Uterus (tissue), 4 donors: ENCODE measurements around the gene PCDH9. TPM values are rescaled to one million over a fixed set of nuclear protein-coding genes. Genes with fewer than 3 reads are reported as not detected.

Experiments used
- DNase-seq, 2 donors: peaks; one replicate each; pipeline ENCODE4 v3.0.0-alpha.2; 2019 to 2020
- H3K27ac ChIP-seq, 2 donors: fragments of 200-600 bp; sonication (generic); 1 replicate in 1 of 2; 2 replicates in 1 of 2; pipeline ENCODE4 v1.5.1; 2016 to 2018
- H3K27me3 ChIP-seq, 2 donors: fragments of 200-600 bp; sonication (generic); one replicate each; pipeline ENCODE4 v1.5.1; 2018 to 2019; ENCODE audit warnings: control low read depth in 1 of 2
- H3K36me3 ChIP-seq, 2 donors: fragments of 200-600 bp; sonication (generic); one replicate each; pipeline ENCODE4 v1.5.1; 2019; ENCODE audit warnings: control low read depth in 1 of 2
- H3K4me1 ChIP-seq, 2 donors: fragments of 200-600 bp; sonication (generic); one replicate each; pipeline ENCODE4 v1.5.1; 2018 to 2019; ENCODE audit warnings: control low read depth in 1 of 2
- H3K4me3 ChIP-seq, 2 donors: fragments of 200-600 bp; sonication (generic); 1 replicate in 1 of 2; 2 replicates in 1 of 2; pipeline ENCODE4 v1.5.1; 2018 to 2019; ENCODE audit warnings: mild to moderate bottlenecking in 1 of 2
- H3K9me3 ChIP-seq, 2 donors: fragments of 200-600 bp; sonication (generic); one replicate each; pipeline ENCODE4 v1.5.1; 2019; ENCODE audit warnings: control low read depth in 1 of 2
- POLR2A ChIP-seq, 2 donors: fragments of 450-650 bp; IDR thresholded peaks; one replicate each; pipeline ENCODE4 v1.6.1; 2016; ENCODE audit warnings: antibody characterized with exemption in 2 of 2, mild to moderate bottlenecking in 1 of 2, moderate library complexity in 1 of 2
- intact Hi-C: fragments of 100-400 bp; cut with DNase I; formaldehyde crosslinking; loops from one replicate; pipeline ENCODE4 v1.15.1; 2023; ENCODE audit warnings: low total_unique reads
- total RNA-seq, 4 donors: library from RNA; depleted of rRNA in 3 of 4; stranded (reverse); fragments of >200 nt in 3 of 4; gene quantifications; one replicate each; pipeline versions ENCODE4 v1.1.0 to v1.2.4, GENCODE V29; 2014 to 2023
- TF ChIP-seq, protein P1 (sequence below), 4 experiments: fragments of 200-600 bp in 2 of 4; fragments of 450-650 bp in 2 of 4; sonication (generic) in 2 of 4; IDR thresholded peaks; one replicate each; pipeline ENCODE4 v1.5.1; 2016 to 2019; ENCODE audit warnings: antibody characterized with exemption in 4 of 4, mild to moderate bottlenecking in 2 of 4, moderate library complexity in 1 of 4
- donor health status: DM: yes; HTN: yes; CAD: no.

PCDH9 gene
- total RNA-seq, 4 donors from 2014 or later: 0.51 to 45.7 (median 2.1) TPM

GRCh38 chr13:66751691-66752090, 478.4 kb downstream of the PCDH9 start:
- no peak overlapping the region for H3K27ac ChIP-seq
- DNase-seq: no peak
- H3K36me3 ChIP-seq: no peaks in the 10 kb centered on the region
- no peaks in the 10 kb centered on the region for H3K4me1 ChIP-seq
- intact Hi-C loops: no loop called here
- no peaks in the 10 kb centered on the region for H3K27me3 ChIP-seq
- H3K4me3 ChIP-seq: no peak overlapping the region
- TF ChIP-seq, protein P1, sequence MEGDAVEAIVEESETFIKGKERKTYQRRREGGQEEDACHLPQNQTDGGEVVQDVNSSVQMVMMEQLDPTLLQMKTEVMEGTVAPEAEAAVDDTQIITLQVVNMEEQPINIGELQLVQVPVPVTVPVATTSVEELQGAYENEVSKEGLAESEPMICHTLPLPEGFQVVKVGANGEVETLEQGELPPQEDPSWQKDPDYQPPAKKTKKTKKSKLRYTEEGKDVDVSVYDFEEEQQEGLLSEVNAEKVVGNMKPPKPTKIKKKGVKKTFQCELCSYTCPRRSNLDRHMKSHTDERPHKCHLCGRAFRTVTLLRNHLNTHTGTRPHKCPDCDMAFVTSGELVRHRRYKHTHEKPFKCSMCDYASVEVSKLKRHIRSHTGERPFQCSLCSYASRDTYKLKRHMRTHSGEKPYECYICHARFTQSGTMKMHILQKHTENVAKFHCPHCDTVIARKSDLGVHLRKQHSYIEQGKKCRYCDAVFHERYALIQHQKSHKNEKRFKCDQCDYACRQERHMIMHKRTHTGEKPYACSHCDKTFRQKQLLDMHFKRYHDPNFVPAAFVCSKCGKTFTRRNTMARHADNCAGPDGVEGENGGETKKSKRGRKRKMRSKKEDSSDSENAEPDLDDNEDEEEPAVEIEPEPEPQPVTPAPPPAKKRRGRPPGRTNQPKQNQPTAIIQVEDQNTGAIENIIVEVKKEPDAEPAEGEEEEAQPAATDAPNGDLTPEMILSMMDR (IDR thresholded peaks at IDR 0.05): no peak
- no peak for TF ChIP-seq POLR2A (IDR thresholded peaks at IDR 0.05)
- H3K9me3 ChIP-seq: no peaks in the 10 kb centered on the region

DNA sequence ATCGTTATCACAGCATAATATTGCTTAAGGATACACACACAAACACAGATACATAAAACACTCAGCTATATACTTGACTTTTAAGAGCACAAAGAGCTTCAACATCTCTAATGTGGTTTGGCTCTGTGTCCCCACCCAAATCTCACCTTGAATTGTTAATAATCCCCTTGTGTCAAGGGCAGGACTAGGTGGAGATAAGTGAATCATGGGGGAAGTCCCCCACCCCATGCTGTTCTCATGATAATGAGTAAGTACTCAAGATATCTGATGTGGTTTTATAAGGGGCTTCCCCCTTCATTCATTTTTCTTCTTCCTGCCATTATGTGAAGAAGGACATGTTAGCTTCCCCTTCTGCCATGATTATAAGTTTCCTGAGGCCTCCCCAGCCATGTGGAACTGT, 481.4 kb downstream of the PCDH9 start:
- Histone ChIP-seq H3K27me3 (no peaks in the 10 kb centered on the region), H3K4me1 (no peaks in the 10 kb centered on the region), H3K27ac (no peak overlapping the region), H3K36me3 (no peaks in the 10 kb centered on the region), H3K4me3 (no peak overlapping the region), H3K9me3 (no peaks in the 10 kb centered on the region)
- TF ChIP-seq POLR2A (IDR thresholded peaks at IDR 0.05): no peak
- TF ChIP-seq, protein P1 (IDR thresholded peaks at IDR 0.05): no peak
- intact Hi-C loops: no loop called here
- DNase-seq: no peak

- no peak for DNase-seq
- TF ChIP-seq POLR2A (IDR thresholded peaks at IDR 0.05): no peak
- TF ChIP-seq, protein P1 (IDR thresholded peaks at IDR 0.05): no peak
- Histone ChIP-seq H3K4me1 (no peaks in the 10 kb centered on the region), H3K9me3 (no peaks in the 10 kb centered on the region), H3K27me3 (no peaks in the 10 kb centered on the region), H3K36me3 (no peaks in the 10 kb centered on the region), H3K27ac (no peak overlapping the region), H3K4me3 (no peak overlapping the region)
- intact Hi-C loops: no loop called here
These were observed 484.8 kb downstream of the PCDH9 start for GRCh38 chr13:66745307-66745706.

- Histone ChIP-seq H3K4me1 (no peaks in the 10 kb centered on the region), H3K4me3 (no peak overlapping the region), H3K9me3 (no peaks in the 10 kb centered on the region), H3K36me3 (no peaks in the 10 kb centered on the region), H3K27me3 (no peaks in the 10 kb centered on the region), H3K27ac (no peak overlapping the region)
- no peak for DNase-seq
- TF ChIP-seq, protein P1 (IDR thresholded peaks at IDR 0.05): no peak
- TF ChIP-seq POLR2A (IDR thresholded peaks at IDR 0.05): no peak
- intact Hi-C loops: no loop called here
These were observed 506.6 kb downstream of the PCDH9 start for GRCh38 chr13:66723576-66723975.

GRCh38 chr13:66716538-66716937, 513.6 kb downstream of the PCDH9 start:
- Histone ChIP-seq H3K9me3 (no peaks in the 10 kb centered on the region), H3K27ac (no peak overlapping the region), H3K4me1 (no peaks in the 10 kb centered on the region), H3K4me3 (no peak overlapping the region), H3K36me3 (no peaks in the 10 kb centered on the region), H3K27me3 (no peaks in the 10 kb centered on the region)
- intact Hi-C loops: no loop called here
- no peak for DNase-seq
- TF ChIP-seq, protein P1 (IDR thresholded peaks at IDR 0.05): no peak
- no peak for TF ChIP-seq POLR2A (IDR thresholded peaks at IDR 0.05)
